Stomach (tissue), 9 donors: ENCODE results near the gene KRT9. TPM values are rescaled to one million over a fixed set of nuclear protein-coding genes. Genes with fewer than 3 reads are reported as not detected.
A peak's percentile ranks its signal among the peaks of the same experiment; 100 is the strongest.

Source experiments
- DNase-seq, 2 donors: peaks; one replicate each; pipeline versions ENCODE4 v3.0.0 to v3.0.0-alpha.2; 2013 to 2019
- H3K27ac ChIP-seq, 5 donors: fragments of 200-600 bp in 4 of 5; sonication (generic) in 4 of 5; one replicate each; pipeline ENCODE4 v1.5.1; 2013 to 2019; ENCODE audit warnings: mild to moderate bottlenecking in 1 of 5, moderate library complexity in 1 of 5
- H3K27me3 ChIP-seq, 3 donors: fragments of 200-600 bp; sonication (generic); one replicate each; pipeline ENCODE4 v1.5.1; 2017 to 2019; ENCODE audit warnings: mixed run types in 1 of 3
- H3K36me3 ChIP-seq, 4 donors: fragments of 200-600 bp; sonication (generic); 1 replicate in 3 of 4; 2 replicates in 1 of 4; pipeline ENCODE4 v1.5.1; 2016 to 2019
- H3K4me1 ChIP-seq, 4 donors: fragments of 200-600 bp; sonication (generic); one replicate each; pipeline ENCODE4 v1.5.1; 2016 to 2019
- H3K4me3 ChIP-seq, 4 donors: fragments of 200-600 bp; sonication (generic) in 3 of 4; one replicate each; pipeline ENCODE4 v1.5.1; 2016 to 2019; ENCODE audit warnings: mild to moderate bottlenecking in 1 of 4
- H3K9me3 ChIP-seq, 4 donors: fragments of 200-600 bp; sonication (generic); one replicate each; pipeline ENCODE4 v1.5.1; 2016 to 2019
- CTCF ChIP-seq, 7 experiments: fragments of 450-650 bp in 4 of 7; fragments of 200-600 bp in 3 of 7; sonication (generic) in 3 of 7; IDR thresholded peaks; one replicate each; pipeline ENCODE4 v1.5.1; 2016 to 2019; ENCODE audit warnings: antibody characterized with exemption in 7 of 7, control low read depth in 2 of 7, mild to moderate bottlenecking in 1 of 7
- EP300 ChIP-seq: sonication (generic); formaldehyde crosslinking; IDR thresholded peaks from one replicate; pipeline ENCODE4 v1.6.1; 2017; ENCODE audit warnings: antibody characterized with exemption
- POLR2A ChIP-seq, 4 donors: fragments of 450-650 bp; IDR thresholded peaks; one replicate each; pipeline ENCODE4 v1.6.1; 2016; ENCODE audit warnings: antibody characterized with exemption in 4 of 4, control low read depth in 2 of 4, mild to moderate bottlenecking in 1 of 4, moderate library complexity in 1 of 4
- POLR2AphosphoS5 ChIP-seq, 3 donors: sonication (generic); formaldehyde crosslinking; IDR thresholded peaks; one replicate each; pipeline ENCODE4 v1.6.1; 2016; ENCODE audit warnings: antibody characterized with exemption in 3 of 3
- WGBS, 5 donors: extraction: QIAGEN DNeasy Blood & Tissue Kit in 3 of 5; methylation state at CpG; one replicate each; pipeline versions ENCODE4 v1.1.5 to v1.1.7; 2013 to 2018; 5-methylcytosine and 5-hydroxymethylcytosine counted together
- intact Hi-C: fragments of 100-400 bp; cut with DNase I; formaldehyde crosslinking; loops from one replicate; pipeline ENCODE4 v1.15.1; 2023; ENCODE audit warnings: low total_unique reads
- polyA plus RNA-seq, 3 donors: library from polyadenylated mRNA; stranded (reverse); fragments of 200-250 nt; gene quantifications; one replicate each; pipeline ENCODE4 v1.2.3, GENCODE V29; 2013
- total RNA-seq, 5 donors: library from RNA; depleted of rRNA; stranded (reverse); fragments of >200 nt; gene quantifications; one replicate each; pipeline versions ENCODE4 v1.1.0 to v1.2.3, GENCODE V29; 2014 to 2016
- donor health status: healthy with polysubstance abuse.
- donor health status: Bipolar disorder and iron deficiency.
- donor health status: healthy.

KRT9 gene
- total and polyA plus RNA-seq, 8 donors, result not detected

GRCh38 chr17:41551365-41551764 is 20.5 kb downstream of the KRT9 start:
- Histone ChIP-seq H3K27me3 (peaks cover 0 to 20% (median 0%) of the 10 kb centered on the region in 3 donors), H3K27ac (no peak overlapping the region), H3K4me1 (peaks cover 15 to 27% (median 25%) of the 10 kb centered on the region in 4 donors), H3K4me3 (no peak overlapping the region), H3K36me3 (no peaks in the 10 kb centered on the region), H3K9me3 (peaks cover 0 to 5% (median 2%) of the 10 kb centered on the region in 4 donors)
- no peak for TF ChIP-seq CTCF (IDR thresholded peaks at IDR 0.05)
- TF ChIP-seq EP300, result no peak
- no peak for TF ChIP-seq POLR2AphosphoS5 (IDR thresholded peaks at IDR 0.05)
- no peak for TF ChIP-seq POLR2A (IDR thresholded peaks at IDR 0.05)
- intact Hi-C loops, result no loop called here
- WGBS, 5 donors, result 59 to 79% (median 70%) methylated on average over 5 of the region's 5 CpGs
- no peak for DNase-seq

GRCh38 chr17:41549596-41550039 is 22.2 kb downstream of the KRT9 start:
- H3K27me3 ChIP-seq, result peaks cover 0 to 10% (median 0%) of the 10 kb centered on the region in 3 donors
- peaks cover 0 to 5% (median 2%) of the 10 kb centered on the region in 4 donors for H3K9me3 ChIP-seq
- H3K4me1 ChIP-seq, result peaks cover 15 to 26% (median 25%) of the 10 kb centered on the region in 4 donors
- peak in 1 of 2 donors; percentile 59 for DNase-seq
- intact Hi-C loops, result no loop called here
- no peak overlapping the region for H3K4me3 ChIP-seq
- TF ChIP-seq POLR2A (IDR thresholded peaks at IDR 0.05), result no peak
- TF ChIP-seq POLR2AphosphoS5 (IDR thresholded peaks at IDR 0.05), result no peak
- no peak for TF ChIP-seq EP300
- TF ChIP-seq CTCF (IDR thresholded peaks at IDR 0.05), result no peak
- H3K36me3 ChIP-seq, result no peaks in the 10 kb centered on the region
- 59 to 67% (median 64%) methylated on average over 8 of the region's 8 CpGs for WGBS, 5 donors
- H3K27ac ChIP-seq, result peak overlapping the region in 1 of 5 donors; percentile 71

- 0 to 8% (median 1%) methylated on average over 10 to 25 of the region's 25 CpGs for WGBS, 5 donors
- peak in 1 of 3 donors; percentile 51 for TF ChIP-seq POLR2AphosphoS5 (IDR thresholded peaks at IDR 0.05)
- no peak for TF ChIP-seq POLR2A (IDR thresholded peaks at IDR 0.05)
- TF ChIP-seq CTCF (IDR thresholded peaks at IDR 0.05), result peak in 6 of 7 experiments; percentile 14 to 91 (median 70)
- no peak for TF ChIP-seq EP300
- intact Hi-C loops, result no loop called here
- Histone ChIP-seq H3K4me1 (peaks cover 15 to 29% (median 25%) of the 10 kb centered on the region in 4 donors), H3K27me3 (peaks cover 0 to 10% (median 0%) of the 10 kb centered on the region in 3 donors), H3K4me3 (peak overlapping the region; percentile 17 to 26 (median 21)), H3K9me3 (peaks cover 0 to 5% (median 2%) of the 10 kb centered on the region in 4 donors), H3K27ac (peak overlapping the region; percentile 59 to 82 (median 71)), H3K36me3 (no peaks in the 10 kb centered on the region)
- peak; percentile 89 to 95 for DNase-seq
These were observed 22.8 kb downstream of the KRT9 start for GRCh38 chr17:41548844-41549595.

GRCh38 chr17:41547921-41548843 is 23.7 kb downstream of the KRT9 start:
- Histone ChIP-seq H3K27me3 (peaks cover 0 to 10% (median 0%) of the 10 kb centered on the region in 3 donors), H3K4me1 (peaks cover 15 to 29% (median 25%) of the 10 kb centered on the region in 4 donors), H3K4me3 (peak overlapping the region; percentile 17 to 26 (median 21)), H3K36me3 (no peaks in the 10 kb centered on the region), H3K27ac (peak overlapping the region; percentile 59 to 82 (median 71)), H3K9me3 (peaks cover 0 to 5% (median 2%) of the 10 kb centered on the region in 4 donors)
- 21 to 36% (median 23%) methylated on average over 22 to 23 of the region's 23 CpGs for WGBS, 5 donors
- no peak for TF ChIP-seq POLR2A (IDR thresholded peaks at IDR 0.05)
- peak in 2 of 3 donors; percentile 61 to 82 for TF ChIP-seq POLR2AphosphoS5 (IDR thresholded peaks at IDR 0.05)
- TF ChIP-seq EP300, result no peak
- no peak for TF ChIP-seq CTCF (IDR thresholded peaks at IDR 0.05)
- intact Hi-C loops, result no loop called here
- peak; percentile 79 to 82 for DNase-seq
